ENCODE results near the gene SPHKAP.

DNA sequence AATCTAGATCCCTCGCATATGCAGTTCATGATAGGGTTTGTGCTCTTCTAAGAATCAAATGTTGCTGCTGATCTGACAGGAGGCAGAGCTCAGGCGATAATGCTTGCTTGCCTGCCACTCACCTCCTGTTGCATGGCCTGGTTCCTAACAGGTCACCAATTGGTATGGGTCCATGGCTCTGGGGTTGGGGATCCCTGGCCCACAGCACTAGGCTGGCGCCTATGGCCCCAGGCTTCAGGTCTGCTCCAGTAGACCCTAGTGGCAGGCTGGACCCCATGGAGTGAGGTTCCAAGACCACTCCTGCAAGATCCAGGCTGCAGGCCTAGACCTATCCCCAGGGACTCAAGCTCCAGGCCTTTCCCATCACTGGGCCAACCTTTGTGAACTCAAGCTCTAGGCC is 102.3 kb downstream of the SPHKAP start:
- TF ChIP-seq RARB (CRISPR knock-in tag; IDR thresholded peaks at IDR 0.05), result no peak
- no peak for TF ChIP-seq ESRRG (CRISPR knock-in tag; IDR thresholded peaks at IDR 0.05)
- TF ChIP-seq CSDC2 (CRISPR knock-in tag; IDR thresholded peaks at IDR 0.05), result no peak
- no peak for TF ChIP-seq TCF4 (CRISPR knock-in tag; IDR thresholded peaks at IDR 0.05; ENCODE audit: borderline replicate concordance)
- TF ChIP-seq TOX (CRISPR knock-in tag; IDR thresholded peaks at IDR 0.05; ENCODE audit: borderline replicate concordance), result no peak
- TF ChIP-seq, protein P1, sequence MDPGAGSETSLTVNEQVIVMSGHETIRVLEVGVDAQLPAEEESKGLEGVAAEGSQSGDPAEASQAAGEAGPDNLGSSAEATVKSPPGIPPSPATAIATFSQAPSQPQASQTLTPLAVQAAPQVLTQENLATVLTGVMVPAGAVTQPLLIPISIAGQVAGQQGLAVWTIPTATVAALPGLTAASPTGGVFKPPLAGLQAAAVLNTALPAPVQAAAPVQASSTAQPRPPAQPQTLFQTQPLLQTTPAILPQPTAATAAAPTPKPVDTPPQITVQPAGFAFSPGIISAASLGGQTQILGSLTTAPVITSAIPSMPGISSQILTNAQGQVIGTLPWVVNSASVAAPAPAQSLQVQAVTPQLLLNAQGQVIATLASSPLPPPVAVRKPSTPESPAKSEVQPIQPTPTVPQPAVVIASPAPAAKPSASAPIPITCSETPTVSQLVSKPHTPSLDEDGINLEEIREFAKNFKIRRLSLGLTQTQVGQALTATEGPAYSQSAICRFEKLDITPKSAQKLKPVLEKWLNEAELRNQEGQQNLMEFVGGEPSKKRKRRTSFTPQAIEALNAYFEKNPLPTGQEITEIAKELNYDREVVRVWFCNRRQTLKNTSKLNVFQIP (CRISPR knock-in tag; IDR thresholded peaks at IDR 0.05; ENCODE audit: borderline replicate concordance, low read depth), result no peak
- TF ChIP-seq PATZ1 (CRISPR knock-in tag; IDR thresholded peaks at IDR 0.05; ENCODE audit: borderline replicate concordance), result no peak
- TF ChIP-seq, protein P2, sequence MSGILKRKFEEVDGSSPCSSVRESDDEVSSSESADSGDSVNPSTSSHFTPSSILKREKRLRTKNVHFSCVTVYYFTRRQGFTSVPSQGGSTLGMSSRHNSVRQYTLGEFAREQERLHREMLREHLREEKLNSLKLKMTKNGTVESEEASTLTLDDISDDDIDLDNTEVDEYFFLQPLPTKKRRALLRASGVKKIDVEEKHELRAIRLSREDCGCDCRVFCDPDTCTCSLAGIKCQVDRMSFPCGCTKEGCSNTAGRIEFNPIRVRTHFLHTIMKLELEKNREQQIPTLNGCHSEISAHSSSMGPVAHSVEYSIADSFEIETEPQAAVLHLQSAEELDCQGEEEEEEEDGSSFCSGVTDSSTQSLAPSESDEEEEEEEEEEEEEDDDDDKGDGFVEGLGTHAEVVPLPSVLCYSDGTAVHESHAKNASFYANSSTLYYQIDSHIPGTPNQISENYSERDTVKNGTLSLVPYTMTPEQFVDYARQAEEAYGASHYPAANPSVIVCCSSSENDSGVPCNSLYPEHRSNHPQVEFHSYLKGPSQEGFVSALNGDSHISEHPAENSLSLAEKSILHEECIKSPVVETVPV (CRISPR knock-in tag; IDR thresholded peaks at IDR 0.05), result no peak
- TF ChIP-seq CREB5 (CRISPR knock-in tag; IDR thresholded peaks at IDR 0.05; ENCODE audit: low read depth), result no peak
- no peak for TF ChIP-seq ZNF565 (CRISPR knock-in tag; conservative IDR thresholded peaks at IDR 0.05; ENCODE audit: low read depth)
- no peak for TF ChIP-seq ZFP30 (CRISPR knock-in tag; IDR thresholded peaks at IDR 0.05)
- no peak for TF ChIP-seq BACH2 (CRISPR knock-in tag; IDR thresholded peaks at IDR 0.05; ENCODE audit: borderline replicate concordance)
- no peak for TF ChIP-seq TSHZ2 (CRISPR knock-in tag; IDR thresholded peaks at IDR 0.05)
- no peak for TF ChIP-seq GLIS3 (CRISPR knock-in tag; IDR thresholded peaks at IDR 0.05)

Data from SK-N-SH treated with all-trans-retinoic acid at 6 μM for 48 hours (cell line).